GM18526 (cell line): ENCODE measurements around the gene FAM43A.

Source experiments
- POLR2A ChIP-seq: IDR thresholded peaks from 3 replicates; pipeline ENCODE4 v1.6.1; 2011; ENCODE audit not compliant: insufficient read length; ENCODE audit errors: extremely low read depth

FAM43A gene

DNA sequence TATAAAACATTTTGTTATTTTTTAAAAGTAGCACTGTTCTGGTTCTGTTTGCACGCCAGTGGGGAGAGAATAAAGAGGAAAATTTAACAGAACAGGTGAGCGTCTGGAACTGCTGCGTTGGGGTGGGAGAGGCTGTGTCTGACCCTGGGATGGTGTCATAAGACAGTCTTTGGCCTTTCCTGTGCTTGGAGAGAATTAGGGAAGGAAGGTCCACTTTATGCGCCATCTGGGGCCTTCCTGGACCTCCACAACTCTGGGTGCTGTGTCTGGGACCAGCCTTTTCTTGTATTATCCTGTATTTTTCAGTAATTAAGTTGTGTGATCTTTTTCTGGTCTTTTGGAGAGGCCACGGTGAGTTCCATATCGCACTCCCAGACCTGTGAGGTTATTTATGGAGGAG is 3.3 kb downstream of the FAM43A start:
- TF ChIP-seq POLR2A: no peak

DNA sequence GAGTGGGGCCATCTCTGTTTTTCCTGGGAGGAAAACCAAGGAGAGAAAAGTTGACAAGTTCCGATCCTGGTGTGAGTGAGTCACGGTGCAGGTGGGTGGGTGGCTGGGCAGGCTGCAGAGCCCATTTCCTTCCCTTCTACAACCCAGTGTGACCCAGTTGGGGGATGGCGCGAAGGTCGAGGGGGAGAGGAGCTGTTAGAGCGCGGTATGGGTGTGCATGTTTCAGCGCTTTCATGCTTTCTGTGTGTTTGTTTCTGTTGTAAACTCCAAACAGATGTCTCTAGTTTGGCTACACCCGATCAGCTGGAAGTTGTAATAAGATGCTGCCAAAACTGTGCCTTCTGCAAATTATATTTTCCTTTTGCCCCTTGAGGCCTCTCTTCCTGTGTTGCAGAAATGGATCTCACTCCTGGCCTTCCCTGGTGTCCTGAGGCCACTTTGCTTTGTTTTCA is 3.8 kb downstream of the FAM43A start:
- no peak for TF ChIP-seq POLR2A

GRCh38 chr3:194690501-194691372 is 5.1 kb downstream of the FAM43A start:
- no peak for TF ChIP-seq POLR2A

DNA sequence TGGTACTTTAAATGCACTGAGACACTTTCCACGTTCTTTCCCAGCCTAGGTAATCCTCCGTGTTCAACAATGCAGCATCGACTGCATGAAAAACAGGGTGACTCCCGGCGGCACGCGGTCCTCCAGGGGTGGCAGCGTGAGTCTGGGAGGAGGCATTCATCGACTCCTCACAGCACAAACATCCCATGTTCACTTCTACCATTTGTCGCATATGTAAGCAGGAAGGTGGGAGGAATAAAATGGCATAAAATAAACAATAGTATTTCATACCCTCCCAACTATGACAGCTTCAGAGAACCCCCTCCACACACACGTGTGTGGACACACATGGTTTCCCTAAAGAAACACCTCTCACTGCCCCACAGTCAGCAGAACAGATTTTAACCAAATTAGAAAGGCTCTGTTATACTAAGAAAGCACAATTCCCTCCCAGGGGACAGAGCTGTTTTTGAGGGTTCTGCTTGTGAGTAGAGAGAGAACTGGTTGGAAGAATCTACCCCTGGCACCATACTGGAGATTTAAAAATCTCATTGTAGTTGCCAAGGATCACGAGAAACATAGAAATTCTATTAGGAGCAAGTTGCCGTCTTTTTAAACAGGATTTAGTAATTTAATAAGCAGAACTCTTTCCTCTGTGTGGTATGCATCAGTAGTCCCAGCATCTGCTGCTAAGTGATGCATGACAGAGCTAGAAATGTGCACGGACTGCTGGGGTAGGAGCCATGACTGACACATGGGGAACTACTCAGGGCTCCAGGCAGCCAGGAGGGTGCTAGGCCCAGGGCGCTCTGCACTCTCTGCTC is 6.0 kb downstream of the FAM43A start:
- TF ChIP-seq POLR2A: no peak

DNA sequence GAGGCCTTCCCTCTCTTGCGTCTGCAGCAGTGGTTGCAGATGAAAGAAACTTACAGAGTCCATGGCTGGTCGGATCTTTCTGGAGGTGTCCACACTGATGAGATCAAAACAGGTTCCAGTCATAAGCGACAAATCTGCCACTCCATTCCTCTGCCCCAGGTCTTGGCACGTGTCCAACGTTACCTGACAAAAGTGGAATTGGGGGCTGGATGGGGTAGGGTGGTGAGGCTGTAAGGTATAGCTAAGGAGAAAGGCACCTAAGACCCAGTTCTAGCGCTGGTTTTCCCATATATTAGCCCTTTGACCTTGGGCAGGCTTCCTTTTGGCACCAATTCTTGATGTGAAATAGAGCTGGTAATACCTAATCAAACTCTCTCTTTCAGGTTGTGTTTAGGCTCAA is 11.0 kb downstream of the FAM43A start:
- TF ChIP-seq POLR2A: no peak

DNA sequence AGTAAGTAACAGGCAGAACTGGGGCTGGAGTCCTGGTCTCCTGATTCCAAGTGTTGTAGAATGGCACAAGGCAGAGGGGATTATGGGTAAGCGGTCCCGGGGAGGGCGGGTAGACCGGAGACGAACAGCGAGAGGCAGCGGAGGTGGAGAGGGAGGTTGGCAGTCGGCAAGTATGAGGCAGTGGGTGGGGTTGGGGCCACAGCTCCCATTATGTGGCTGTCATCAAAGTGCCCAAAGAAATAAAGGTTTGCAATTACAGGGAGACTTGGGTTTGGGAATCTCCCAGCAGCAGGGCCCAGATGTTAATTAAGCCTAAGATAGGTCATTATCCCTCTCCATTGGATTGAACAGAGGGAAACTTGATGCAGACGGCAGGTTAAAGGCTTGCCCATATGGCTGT is 16.9 kb downstream of the FAM43A start:
- TF ChIP-seq POLR2A: no peak

- no peak for TF ChIP-seq POLR2A
These were observed 19.5 kb downstream of the FAM43A start for GRCh38 chr3:194705227-194705626.

GRCh38 chr3:194705761-194706160 is 20.1 kb downstream of the FAM43A start:
- no peak for TF ChIP-seq POLR2A

- no peak for TF ChIP-seq POLR2A
These were observed 21.5 kb downstream of the FAM43A start for GRCh38 chr3:194707147-194707540.

DNA sequence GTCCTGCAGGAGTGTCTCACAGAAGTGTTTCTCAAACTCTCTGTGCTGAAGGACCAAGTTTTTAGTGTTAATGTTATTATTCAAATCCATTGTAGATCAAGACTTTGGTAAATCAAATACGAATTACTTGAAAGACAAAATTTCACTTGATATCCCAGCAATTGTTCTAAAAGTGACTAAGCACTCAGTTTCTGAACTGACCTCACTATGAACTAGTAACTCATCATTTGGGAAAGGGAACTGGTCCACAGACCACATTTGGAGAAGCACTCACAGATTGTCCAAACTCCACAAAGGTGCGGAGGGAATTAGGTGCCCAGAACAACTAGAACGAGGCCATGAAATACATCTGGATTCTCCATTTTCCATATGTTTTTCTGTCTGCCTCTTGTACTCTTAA is 25.6 kb downstream of the FAM43A start:
- TF ChIP-seq POLR2A: no peak

- no peak for TF ChIP-seq POLR2A
These were observed 26.2 kb downstream of the FAM43A start for GRCh38 chr3:194711913-194712312.

DNA sequence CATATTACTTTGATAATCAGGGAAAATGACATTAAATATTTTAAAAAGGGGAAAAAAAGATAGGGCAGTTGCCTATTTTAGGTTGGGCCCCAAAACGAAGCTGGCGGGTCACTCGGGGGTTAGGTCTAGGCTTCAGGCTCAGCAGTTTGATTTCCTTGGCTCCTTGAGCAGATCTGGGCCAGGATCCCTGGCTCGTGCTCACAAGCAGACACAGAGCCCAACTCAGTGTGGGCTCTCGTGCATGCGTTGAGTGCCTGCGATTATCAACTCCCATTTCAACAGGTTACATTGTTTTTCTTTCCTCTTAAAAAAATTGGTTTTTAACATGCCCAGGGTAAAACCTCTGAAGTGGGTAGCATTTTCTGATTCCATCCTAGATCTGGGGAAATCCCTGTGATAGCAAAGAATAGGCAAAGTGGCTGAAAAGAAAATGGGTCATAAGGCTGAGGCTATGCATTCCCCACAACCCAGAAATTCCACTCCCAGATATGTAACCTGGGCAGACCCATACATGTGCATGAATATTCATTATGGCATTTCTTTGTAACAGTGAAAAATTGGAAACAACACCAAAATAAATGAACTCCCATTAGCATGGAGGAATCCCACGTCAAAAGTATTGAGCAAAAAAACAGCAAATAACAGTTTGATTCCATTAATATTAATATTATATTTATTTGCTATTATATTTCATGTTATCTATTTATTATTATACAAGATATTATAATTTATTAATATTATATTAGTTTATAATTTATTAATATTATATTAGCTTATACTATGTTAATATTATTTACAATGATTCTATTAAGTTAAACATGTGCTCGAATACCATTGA is 27.8 kb downstream of the FAM43A start:
- no peak for TF ChIP-seq POLR2A

- TF ChIP-seq POLR2A: no peak
These were observed 28.4 kb downstream of the FAM43A start for GRCh38 chr3:194714137-194714455.

DNA sequence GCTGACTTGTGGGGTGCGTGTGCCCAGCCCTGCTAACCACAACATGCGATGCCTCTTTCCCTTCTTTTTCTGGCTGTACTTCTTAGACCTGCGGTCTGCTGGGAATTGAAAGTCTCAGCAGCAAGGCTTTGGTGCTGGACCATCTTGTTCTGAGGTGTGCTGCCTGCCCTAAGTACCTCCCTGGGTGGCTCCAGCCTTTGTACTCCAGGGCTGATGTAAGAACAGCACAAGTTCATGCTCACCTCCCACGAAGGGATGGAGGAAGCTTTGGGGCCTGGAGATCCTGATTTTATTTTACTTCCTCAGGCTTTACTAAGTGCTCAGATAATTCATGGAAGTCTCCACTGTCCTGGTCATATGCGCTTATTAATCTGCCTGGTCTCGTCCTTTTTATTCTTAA is 28.9 kb downstream of the FAM43A start:
- no peak for TF ChIP-seq POLR2A

- TF ChIP-seq POLR2A: no peak
These were observed 29.5 kb downstream of the FAM43A start for GRCh38 chr3:194715022-194715800.
